ENCODE measurements around the gene ZBTB7C.

ZBTB7C gene

DNA sequence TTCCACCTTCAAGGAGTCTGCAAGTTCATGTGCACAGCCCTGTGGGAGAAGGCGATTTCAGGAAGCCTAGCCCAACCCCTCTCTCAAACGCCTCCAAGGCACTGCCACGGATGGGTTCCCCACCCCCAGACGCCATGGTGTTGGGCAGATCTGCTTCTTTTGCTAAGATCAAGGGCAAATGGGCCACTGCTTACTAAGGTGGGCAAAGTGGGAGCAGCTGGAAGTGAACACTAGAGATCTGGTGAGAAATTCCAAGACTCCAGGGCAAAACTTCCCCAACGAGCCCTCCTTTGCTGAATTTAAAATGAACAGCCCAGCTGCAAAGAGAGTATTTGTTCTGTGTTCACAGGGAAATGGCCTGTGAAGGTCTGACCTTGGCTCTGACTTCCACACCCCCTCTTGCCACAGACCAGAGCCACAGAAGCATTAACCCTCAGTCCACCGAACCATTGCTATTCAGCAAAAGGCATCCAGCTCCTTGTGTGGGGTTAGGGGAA, 45.1 kb upstream of the ZBTB7C start:
- H3K4me1 ChIP-seq (ENCODE audit: control insufficient read depth, insufficient read depth, low read length), result no peaks in the 10 kb centered on the region
- POLR2A ChIA-PET, result no interaction called here
- CTCF ChIA-PET, result interaction anchor here (0.5 to 10.9 kb wide), 5 partner anchors 8 to 211 kb away, joined by 3 to 124 read pairs (median 5); no protein-coding TSS in a partner anchor

DNA sequence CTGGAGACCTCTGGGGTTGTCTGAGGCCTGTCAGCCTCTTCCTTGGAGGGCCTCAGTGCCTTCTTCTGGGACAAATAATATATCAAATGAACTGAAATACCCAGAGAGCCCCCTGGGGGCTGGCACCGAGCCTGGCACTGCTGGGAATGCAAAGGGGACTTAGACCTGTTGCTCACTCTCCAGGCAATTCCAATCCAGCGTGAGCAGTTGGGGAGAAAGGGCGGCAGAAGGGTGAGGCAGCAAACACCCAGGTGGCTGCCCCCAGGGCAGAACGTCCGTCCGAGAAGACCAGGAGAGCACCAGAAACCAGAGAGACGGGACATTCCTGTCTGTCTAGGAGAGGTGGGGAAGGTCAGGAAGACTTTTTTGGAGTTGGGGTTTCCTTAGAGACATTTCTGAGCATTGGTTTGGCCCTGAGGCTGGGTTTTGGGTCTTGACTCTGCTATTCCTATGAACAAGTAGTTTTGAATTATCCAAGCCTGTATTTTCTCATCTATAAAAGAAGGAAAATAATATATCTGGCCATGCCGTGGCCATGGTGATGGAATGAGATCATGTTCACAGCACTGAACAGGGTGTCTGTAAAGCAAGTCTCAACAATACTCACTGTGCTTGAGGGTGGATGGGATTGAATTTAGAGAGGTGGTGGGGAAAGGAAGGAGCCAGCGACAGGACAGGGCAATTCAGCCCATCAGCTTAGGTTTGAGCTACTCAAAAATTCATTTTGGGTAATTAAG, 44.3 kb upstream of the ZBTB7C start:
- no peaks in the 10 kb centered on the region for H3K4me1 ChIP-seq (ENCODE audit: control insufficient read depth, insufficient read depth, low read length)
- no peaks in the 10 kb centered on the region for H3K9me3 ChIP-seq (ENCODE audit: control insufficient read depth, insufficient read depth, low read depth, low read length)
- no peak overlapping the region for H3K4me3 ChIP-seq (ENCODE audit: low read depth, low read length)
- TF ChIP-seq GLIS1 (tag by site-specific recombination; IDR thresholded peaks at IDR 0.05) (peak; percentile 10; the same call in 1 of the 2 replicates), ZNF776 (tag by site-specific recombination; IDR thresholded peaks at IDR 0.05; ENCODE audit: borderline replicate concordance) (no peak), ZNF350 (tag by site-specific recombination; IDR thresholded peaks at IDR 0.05) (no peak), ZNF837 (tag by site-specific recombination; IDR thresholded peaks at IDR 0.05) (no peak), ZNF221 (tag by site-specific recombination; IDR thresholded peaks at IDR 0.05; ENCODE audit: borderline replicate concordance) (no peak), KLF1 (tag by site-specific recombination; IDR thresholded peaks at IDR 0.05) (no peak), ZBTB8A (tag by site-specific recombination; IDR thresholded peaks at IDR 0.05) (no peak), ZNF529 (tag by site-specific recombination; IDR thresholded peaks at IDR 0.05; ENCODE audit: insufficient replicate concordance) (no peak)
- POLR2A ChIA-PET, result no interaction called here
- CTCF ChIA-PET, result interaction anchor here (0.5 to 10.9 kb wide), 6 partner anchors 7 to 446 kb away, joined by 3 to 124 read pairs (median 3); no protein-coding TSS in a partner anchor
- H3K36me3 ChIP-seq (ENCODE audit: control insufficient read depth in 2 of 2, insufficient read depth in 1 of 2, low read length in 2 of 2), result no peaks in the 10 kb centered on the region
- H3K27ac ChIP-seq (ENCODE audit: extremely low read depth, low read depth, low read length), result no peak overlapping the region

More for the DNA sequence above, 45.1 kb upstream of the ZBTB7C start:
- H3K27ac ChIP-seq (ENCODE audit: extremely low read depth, low read depth, low read length), result no peak overlapping the region
- H3K36me3 ChIP-seq (ENCODE audit: control insufficient read depth in 2 of 2, insufficient read depth in 1 of 2, low read length in 2 of 2), result no peaks in the 10 kb centered on the region
- no peak overlapping the region for H3K4me3 ChIP-seq (ENCODE audit: low read depth, low read length)
- no peaks in the 10 kb centered on the region for H3K9me3 ChIP-seq (ENCODE audit: control insufficient read depth, insufficient read depth, low read depth, low read length)
- TF ChIP-seq ZNF768 (tag by site-specific recombination; IDR thresholded peaks at IDR 0.05), result no peak
- TF ChIP-seq, protein P1, sequence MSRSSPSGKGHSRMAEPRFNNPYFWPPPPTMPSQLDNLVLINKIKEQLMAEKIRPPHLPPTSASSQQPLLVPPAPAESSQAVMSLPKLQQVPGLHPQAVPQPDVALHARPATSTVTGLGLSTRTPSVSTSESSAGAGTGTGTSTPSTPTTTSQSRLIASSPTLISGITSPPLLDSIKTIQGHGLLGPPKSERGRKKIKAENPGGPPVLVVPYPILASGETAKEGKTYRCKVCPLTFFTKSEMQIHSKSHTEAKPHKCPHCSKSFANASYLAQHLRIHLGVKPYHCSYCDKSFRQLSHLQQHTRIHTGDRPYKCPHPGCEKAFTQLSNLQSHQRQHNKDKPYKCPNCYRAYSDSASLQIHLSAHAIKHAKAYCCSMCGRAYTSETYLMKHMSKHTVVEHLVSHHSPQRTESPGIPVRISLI (tag by site-specific recombination; IDR thresholded peaks at IDR 0.05), result no peak
- TF ChIP-seq, protein P2, sequence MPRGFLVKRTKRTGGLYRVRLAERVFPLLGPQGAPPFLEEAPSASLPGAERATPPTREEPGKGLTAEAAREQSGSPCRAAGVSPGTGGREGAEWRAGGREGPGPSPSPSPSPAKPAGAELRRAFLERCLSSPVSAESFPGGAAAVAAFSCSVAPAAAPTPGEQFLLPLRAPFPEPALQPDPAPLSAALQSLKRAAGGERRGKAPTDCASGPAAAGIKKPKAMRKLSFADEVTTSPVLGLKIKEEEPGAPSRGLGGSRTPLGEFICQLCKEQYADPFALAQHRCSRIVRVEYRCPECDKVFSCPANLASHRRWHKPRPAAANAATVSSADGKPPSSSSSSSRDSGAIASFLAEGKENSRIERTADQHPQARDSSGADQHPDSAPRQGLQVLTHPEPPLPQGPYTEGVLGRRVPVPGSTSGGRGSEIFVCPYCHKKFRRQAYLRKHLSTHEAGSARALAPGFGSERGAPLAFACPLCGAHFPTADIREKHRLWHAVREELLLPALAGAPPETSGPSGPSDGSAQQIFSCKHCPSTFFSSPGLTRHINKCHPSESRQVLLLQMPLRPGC (tag by site-specific recombination; IDR thresholded peaks at IDR 0.05), result no peak

DNA sequence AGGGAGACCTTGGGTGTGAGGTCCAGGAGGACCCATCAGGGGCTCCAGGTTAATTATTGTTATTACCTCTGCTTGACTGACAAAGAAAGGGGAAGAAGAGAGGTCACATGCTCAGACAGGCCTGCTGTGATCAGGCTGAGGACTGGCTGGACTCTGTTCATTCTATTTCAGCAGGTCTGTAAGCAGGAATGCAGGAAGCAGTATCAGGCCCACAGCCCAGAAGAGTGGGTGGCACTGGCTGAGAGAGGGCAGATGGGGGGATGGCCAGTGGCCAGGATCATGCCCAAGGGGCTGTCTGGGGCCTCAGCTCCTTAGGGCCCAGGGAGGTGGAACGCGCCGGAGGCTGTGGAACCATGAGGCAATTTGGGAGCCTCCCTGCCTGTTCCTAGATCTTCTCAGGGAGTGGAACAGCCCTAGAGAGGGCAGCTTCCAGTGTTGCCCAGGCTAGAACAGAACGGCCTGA, 43.7 kb upstream of the ZBTB7C start:
- ChIA-PET CTCF (interaction anchor here (0.5 to 1.1 kb wide), 5 partner anchors 9 to 428 kb away, joined by 3 read pairs; no protein-coding TSS in a partner anchor), POLR2A (no interaction called here)
- TF ChIP-seq, protein P3, sequence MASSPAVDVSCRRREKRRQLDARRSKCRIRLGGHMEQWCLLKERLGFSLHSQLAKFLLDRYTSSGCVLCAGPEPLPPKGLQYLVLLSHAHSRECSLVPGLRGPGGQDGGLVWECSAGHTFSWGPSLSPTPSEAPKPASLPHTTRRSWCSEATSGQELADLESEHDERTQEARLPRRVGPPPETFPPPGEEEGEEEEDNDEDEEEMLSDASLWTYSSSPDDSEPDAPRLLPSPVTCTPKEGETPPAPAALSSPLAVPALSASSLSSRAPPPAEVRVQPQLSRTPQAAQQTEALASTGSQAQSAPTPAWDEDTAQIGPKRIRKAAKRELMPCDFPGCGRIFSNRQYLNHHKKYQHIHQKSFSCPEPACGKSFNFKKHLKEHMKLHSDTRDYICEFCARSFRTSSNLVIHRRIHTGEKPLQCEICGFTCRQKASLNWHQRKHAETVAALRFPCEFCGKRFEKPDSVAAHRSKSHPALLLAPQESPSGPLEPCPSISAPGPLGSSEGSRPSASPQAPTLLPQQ (tag by site-specific recombination; IDR thresholded peaks at IDR 0.05), result no peak
- no peak for TF ChIP-seq ZBTB20 (tag by site-specific recombination; IDR thresholded peaks at IDR 0.05)
- peak; percentile 50 for TF ChIP-seq ZFHX2 (tag by site-specific recombination; conservative IDR thresholded peaks at IDR 0.05)
- TF ChIP-seq ZNF416 (tag by site-specific recombination; IDR thresholded peaks at IDR 0.05), result no peak
- no peak for TF ChIP-seq ZNF629 (tag by site-specific recombination; IDR thresholded peaks at IDR 0.05)

More for the DNA sequence above, 43.7 kb upstream of the ZBTB7C start:
- Histone ChIP-seq H3K4me1 (ENCODE audit: control insufficient read depth, insufficient read depth, low read length) (no peaks in the 10 kb centered on the region), H3K9me3 (ENCODE audit: control insufficient read depth, insufficient read depth, low read depth, low read length) (no peaks in the 10 kb centered on the region), H3K36me3 (ENCODE audit: control insufficient read depth in 2 of 2, insufficient read depth in 1 of 2, low read length in 2 of 2) (no peaks in the 10 kb centered on the region), H3K27ac (ENCODE audit: extremely low read depth, low read depth, low read length) (no peak overlapping the region), H3K4me3 (ENCODE audit: low read depth, low read length) (no peak overlapping the region)
